ENCODE data around the gene GANC.

GRCh38 chr15:42232606-42233005, 40.4 kb upstream of the GANC start:
- TF ChIP-seq, protein P1, sequence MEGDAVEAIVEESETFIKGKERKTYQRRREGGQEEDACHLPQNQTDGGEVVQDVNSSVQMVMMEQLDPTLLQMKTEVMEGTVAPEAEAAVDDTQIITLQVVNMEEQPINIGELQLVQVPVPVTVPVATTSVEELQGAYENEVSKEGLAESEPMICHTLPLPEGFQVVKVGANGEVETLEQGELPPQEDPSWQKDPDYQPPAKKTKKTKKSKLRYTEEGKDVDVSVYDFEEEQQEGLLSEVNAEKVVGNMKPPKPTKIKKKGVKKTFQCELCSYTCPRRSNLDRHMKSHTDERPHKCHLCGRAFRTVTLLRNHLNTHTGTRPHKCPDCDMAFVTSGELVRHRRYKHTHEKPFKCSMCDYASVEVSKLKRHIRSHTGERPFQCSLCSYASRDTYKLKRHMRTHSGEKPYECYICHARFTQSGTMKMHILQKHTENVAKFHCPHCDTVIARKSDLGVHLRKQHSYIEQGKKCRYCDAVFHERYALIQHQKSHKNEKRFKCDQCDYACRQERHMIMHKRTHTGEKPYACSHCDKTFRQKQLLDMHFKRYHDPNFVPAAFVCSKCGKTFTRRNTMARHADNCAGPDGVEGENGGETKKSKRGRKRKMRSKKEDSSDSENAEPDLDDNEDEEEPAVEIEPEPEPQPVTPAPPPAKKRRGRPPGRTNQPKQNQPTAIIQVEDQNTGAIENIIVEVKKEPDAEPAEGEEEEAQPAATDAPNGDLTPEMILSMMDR (conservative IDR thresholded peaks at IDR 0.05 in 1 of 2, IDR thresholded peaks at IDR 0.05 in 1 of 2; ENCODE audit: low read depth in 1 of 2, low read length in 2 of 2) = no peak
- TF ChIP-seq EZH2 (IDR thresholded peaks at IDR 0.05; ENCODE audit: low read length, missing control alignments) = no peak
